ENCODE results near the gene TACR1. TPM values are rescaled to one million over a fixed set of nuclear protein-coding genes. Genes with fewer than 3 reads are reported as not detected.

TACR1 gene
- total and polyA plus RNA-seq, 2 of the 4 experiments (the other 2 are of a cell fraction): under 0.01 to 0.09 TPM

DNA sequence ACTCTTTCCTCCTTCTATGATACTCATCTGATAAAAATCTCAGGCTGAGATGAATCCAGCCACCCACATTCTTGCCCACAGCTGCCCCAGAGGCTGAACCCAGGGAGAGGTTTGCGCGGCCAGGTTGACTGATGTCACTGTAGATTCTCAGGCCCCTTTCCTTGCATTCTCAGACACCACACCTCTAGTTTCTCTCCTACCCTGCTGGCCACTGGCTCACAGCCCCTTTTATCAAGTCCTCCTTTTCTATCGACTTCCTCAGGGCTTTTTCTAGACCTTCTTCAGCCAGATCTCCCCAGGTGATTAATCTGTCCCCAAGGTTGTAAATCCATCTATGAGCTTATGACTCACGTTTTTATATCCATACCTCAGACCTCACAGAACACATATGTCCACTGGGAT lies 99.8 kb downstream of the TACR1 start:
- Histone ChIP-seq H2AK5ac (ENCODE audit: low read depth, low read length) (no peak overlapping the region), H2BK15ac (ENCODE audit: low read depth, low read length) (no peak overlapping the region; the same call in 2 of the 3 replicates), H2AK9ac (replicated peaks; ENCODE audit: low read depth, low read length, poor library complexity) (no peak overlapping the region), H3K23ac (ENCODE audit: low read depth, low read length) (0 out of 2 replicates have a peak overlapping the region, but pooled peaks have one; percentile 14), H3K9me1 (ENCODE audit: insufficient read depth, low read length) (peaks cover 3% of the 10 kb centered on the region; the same call in 1 of the 2 replicates), H2BK20ac (ENCODE audit: low read depth, low read length) (0 out of 2 replicates have a peak overlapping the region, but pooled peaks have one; percentile 0), H3K14ac (replicated peaks; ENCODE audit: low read depth, low read length) (0 out of 2 replicates have a peak overlapping the region, but pooled peaks have one; percentile 26), H3K4ac (ENCODE audit: low read depth, low read length) (peak overlapping the region; percentile 23; the same call in 1 of the 2 replicates), H2AFZ (replicated peaks; ENCODE audit: low read length, poor library complexity) (no peak overlapping the region), H4K5ac (ENCODE audit: low read depth, low read length) (no peak overlapping the region), H3K4me1 (ENCODE audit: control insufficient read depth, insufficient read depth, low read length) (peaks cover 5% of the 10 kb centered on the region), H2BK120ac (ENCODE audit: low read depth, low read length) (no peak overlapping the region), H3K27me3 (ENCODE audit: control insufficient read depth, insufficient read depth, low read length) (peaks cover 2% of the 10 kb centered on the region; the same call in 1 of the 2 replicates), H4K8ac (ENCODE audit: low read depth in 2 of 2, low read length in 2 of 2) (no peak overlapping the region), H3K4me3 (ENCODE audit: insufficient read depth, low read depth, low read length) (no peak overlapping the region), H3K9me3 (ENCODE audit: control insufficient read depth, insufficient read depth, low read length) (peaks cover 2% of the 10 kb centered on the region; the same call in 1 of the 2 replicates), H3K18ac (ENCODE audit: low read depth, low read length) (no peak overlapping the region; the same call in 1 of the 2 replicates), H4K91ac (ENCODE audit: insufficient read depth, low read depth, low read length) (no peak overlapping the region; the same call in 1 of the 2 replicates), H3K4me2 (ENCODE audit: low read depth, low read length) (no peak overlapping the region), H2BK5ac (ENCODE audit: low read depth, low read length, poor library complexity, severe bottlenecking) (no peak overlapping the region), H3K56ac (ENCODE audit: extremely low read depth, insufficient read depth, low read length) (no peak overlapping the region), H3K27ac (ENCODE audit: insufficient read depth, low read length) (no peak overlapping the region), H3K36me3 (ENCODE audit: control insufficient read depth, insufficient read depth, low read length) (no peaks in the 10 kb centered on the region), H3K9ac (ENCODE audit: low read depth, low read length) (no peak overlapping the region), H4K20me1 (ENCODE audit: insufficient read depth, low read length) (no peaks in the 10 kb centered on the region), H3K79me1 (ENCODE audit: low read depth in 1 of 2, low read length in 2 of 2) (no peaks in the 10 kb centered on the region)
- ChIA-PET POLR2A (ENCODE audit: unreplicated experiment) (no interaction called here), CTCF (interaction anchor here (1.5 to 2.1 kb wide), 3 partner anchors 11 to 100 kb away, joined by 3 to 7 read pairs (median 3); partner anchors contain the start of gene TACR1)
- ATAC-seq (ENCODE audit: low read depth): no peak
- intact Hi-C loops (cut with micrococcal nuclease): loop anchor here (10.0 kb wide), 1 partner anchor 305 kb away; no protein-coding TSS in a partner anchor
- in situ Hi-C loops (cut with MboI; ENCODE audit: low sequenced_read_pairs): no loop called here
- dilution Hi-C loops (cut with HindIII; ENCODE audit: low sequenced_read_pairs, unreplicated experiment): no loop called here
- BruUV-seq (replicated peaks): no TSS peak
- WGBS, 2 experiments (ENCODE audit: extremely low coverage in 2 of 2, insufficient read length in 1 of 2): 83% methylated on average over 2 of the region's 4 CpGs; no CpG with 5 or more reads in 1 of the 2 experiments
- TF ChIP-seq MAZ (IDR thresholded peaks at IDR 0.05; ENCODE audit: borderline replicate concordance, low read depth, low read length) (no peak), MXI1 (IDR thresholded peaks at IDR 0.05; ENCODE audit: borderline replicate concordance, low read depth, low read length) (no peak), POLR2A (IDR thresholded peaks at IDR 0.05; ENCODE audit: low read depth, low read length) (no peak), SMC3 (IDR thresholded peaks at IDR 0.05; ENCODE audit: low read depth, low read length) (no peak)
- TF ChIP-seq, protein P1, sequence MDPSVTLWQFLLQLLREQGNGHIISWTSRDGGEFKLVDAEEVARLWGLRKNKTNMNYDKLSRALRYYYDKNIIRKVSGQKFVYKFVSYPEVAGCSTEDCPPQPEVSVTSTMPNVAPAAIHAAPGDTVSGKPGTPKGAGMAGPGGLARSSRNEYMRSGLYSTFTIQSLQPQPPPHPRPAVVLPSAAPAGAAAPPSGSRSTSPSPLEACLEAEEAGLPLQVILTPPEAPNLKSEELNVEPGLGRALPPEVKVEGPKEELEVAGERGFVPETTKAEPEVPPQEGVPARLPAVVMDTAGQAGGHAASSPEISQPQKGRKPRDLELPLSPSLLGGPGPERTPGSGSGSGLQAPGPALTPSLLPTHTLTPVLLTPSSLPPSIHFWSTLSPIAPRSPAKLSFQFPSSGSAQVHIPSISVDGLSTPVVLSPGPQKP (IDR thresholded peaks at IDR 0.05; ENCODE audit: borderline replicate concordance, low read depth, low read length): no peak
- no peak for DNase-seq
